HEK293 (cell line): ENCODE data around the gene OR8K1.

Source experiments
- GLI4 ChIP-seq: fragments of 450-650 bp; formaldehyde crosslinking; IDR thresholded peaks from 2 replicates; pipeline ENCODE4 v1.5.1; 2016; ENCODE audit warnings: missing biosample characterization, missing genetic modification characterization
- ZFP37 ChIP-seq: fragments of 450-650 bp; formaldehyde crosslinking; IDR thresholded peaks from 2 replicates; pipeline ENCODE4 v1.5.1; 2016; ENCODE audit warnings: missing biosample characterization, missing genetic modification characterization
- ZNF214 ChIP-seq: fragments of 450-650 bp; formaldehyde crosslinking; IDR thresholded peaks from 2 replicates; pipeline ENCODE4 v1.5.1; 2017; ENCODE audit warnings: missing biosample characterization, mild to moderate bottlenecking, missing genetic modification characterization, borderline replicate concordance
- ZNF239 ChIP-seq: fragments of 450-650 bp; formaldehyde crosslinking; IDR thresholded peaks from 2 replicates; pipeline ENCODE4 v1.5.1; 2016; ENCODE audit warnings: missing biosample characterization, missing genetic modification characterization
- ZNF514 ChIP-seq: fragments of 450-650 bp; formaldehyde crosslinking; IDR thresholded peaks from 2 replicates; pipeline ENCODE4 v1.5.1; 2016; ENCODE audit warnings: missing biosample characterization, missing genetic modification characterization
- ZNF629 ChIP-seq: fragments of 450-650 bp; formaldehyde crosslinking; IDR thresholded peaks from 2 replicates; pipeline ENCODE4 v1.5.1; 2017; ENCODE audit warnings: missing biosample characterization, missing genetic modification characterization
- ZNF837 ChIP-seq: fragments of 450-650 bp; formaldehyde crosslinking; IDR thresholded peaks from 2 replicates; pipeline ENCODE4 v1.5.1; 2016; ENCODE audit warnings: missing biosample characterization, missing genetic modification characterization
- ZXDB ChIP-seq: fragments of 450-650 bp; formaldehyde crosslinking; IDR thresholded peaks from 2 replicates; pipeline ENCODE4 v1.5.1; 2016; ENCODE audit warnings: missing biosample characterization, missing genetic modification characterization
- TF ChIP-seq, protein P1 (sequence below): fragments of 450-650 bp; IDR thresholded peaks from 2 replicates; pipeline ENCODE4 v1.5.1; 2018; ENCODE audit warnings: missing biosample characterization, mild to moderate bottlenecking, missing genetic modification characterization
- TF ChIP-seq, protein P2 (sequence below): fragments of 450-650 bp; formaldehyde crosslinking; IDR thresholded peaks from 2 replicates; pipeline ENCODE4 v1.5.1; 2016; ENCODE audit warnings: missing biosample characterization, missing genetic modification characterization
- TF ChIP-seq, protein P3 (sequence below): fragments of 450-650 bp; formaldehyde crosslinking; IDR thresholded peaks from 2 replicates; pipeline ENCODE4 v1.5.1; 2016; ENCODE audit warnings: missing biosample characterization, missing genetic modification characterization
- TF ChIP-seq, protein P4 (sequence below): fragments of 450-650 bp; formaldehyde crosslinking; IDR thresholded peaks from 2 replicates; pipeline ENCODE4 v1.5.1; 2016; ENCODE audit warnings: missing biosample characterization, missing genetic modification characterization, low read depth

DNA sequence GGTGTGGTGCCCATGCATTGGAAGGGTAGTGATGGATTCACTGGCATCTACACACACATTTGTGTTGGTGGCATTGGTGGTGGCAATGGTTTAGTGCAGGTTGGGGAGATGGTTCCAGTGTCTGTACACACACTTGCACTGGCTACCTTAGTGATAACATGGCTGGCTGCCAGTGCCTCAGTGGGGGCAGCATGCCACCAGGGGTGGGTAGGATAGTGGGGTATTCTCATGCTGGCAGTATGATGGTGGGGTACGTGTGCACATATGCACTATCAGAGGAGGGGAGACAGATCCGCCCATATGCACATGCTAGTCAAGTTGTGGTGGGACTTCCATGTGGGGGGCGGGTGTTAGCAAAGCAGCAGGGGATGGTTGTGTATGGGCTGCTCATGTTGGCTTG, 38.0 kb upstream of the OR8K1 start:
- TF ChIP-seq GLI4 (tag by site-specific recombination) (no peak), ZXDB (tag by site-specific recombination) (no peak), ZNF214 (tag by site-specific recombination) (no peak), ZNF837 (tag by site-specific recombination) (no peak), ZNF239 (tag by site-specific recombination) (no peak), ZFP37 (no peak), ZNF629 (tag by site-specific recombination) (no peak), ZNF514 (tag by site-specific recombination) (no peak)
- TF ChIP-seq, protein P1, sequence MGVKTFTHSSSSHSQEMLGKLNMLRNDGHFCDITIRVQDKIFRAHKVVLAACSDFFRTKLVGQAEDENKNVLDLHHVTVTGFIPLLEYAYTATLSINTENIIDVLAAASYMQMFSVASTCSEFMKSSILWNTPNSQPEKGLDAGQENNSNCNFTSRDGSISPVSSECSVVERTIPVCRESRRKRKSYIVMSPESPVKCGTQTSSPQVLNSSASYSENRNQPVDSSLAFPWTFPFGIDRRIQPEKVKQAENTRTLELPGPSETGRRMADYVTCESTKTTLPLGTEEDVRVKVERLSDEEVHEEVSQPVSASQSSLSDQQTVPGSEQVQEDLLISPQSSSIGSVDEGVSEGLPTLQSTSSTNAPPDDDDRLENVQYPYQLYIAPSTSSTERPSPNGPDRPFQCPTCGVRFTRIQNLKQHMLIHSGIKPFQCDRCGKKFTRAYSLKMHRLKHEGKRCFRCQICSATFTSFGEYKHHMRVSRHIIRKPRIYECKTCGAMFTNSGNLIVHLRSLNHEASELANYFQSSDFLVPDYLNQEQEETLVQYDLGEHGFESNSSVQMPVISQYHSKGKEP (tag by site-specific recombination): no peak
- TF ChIP-seq, protein P2, sequence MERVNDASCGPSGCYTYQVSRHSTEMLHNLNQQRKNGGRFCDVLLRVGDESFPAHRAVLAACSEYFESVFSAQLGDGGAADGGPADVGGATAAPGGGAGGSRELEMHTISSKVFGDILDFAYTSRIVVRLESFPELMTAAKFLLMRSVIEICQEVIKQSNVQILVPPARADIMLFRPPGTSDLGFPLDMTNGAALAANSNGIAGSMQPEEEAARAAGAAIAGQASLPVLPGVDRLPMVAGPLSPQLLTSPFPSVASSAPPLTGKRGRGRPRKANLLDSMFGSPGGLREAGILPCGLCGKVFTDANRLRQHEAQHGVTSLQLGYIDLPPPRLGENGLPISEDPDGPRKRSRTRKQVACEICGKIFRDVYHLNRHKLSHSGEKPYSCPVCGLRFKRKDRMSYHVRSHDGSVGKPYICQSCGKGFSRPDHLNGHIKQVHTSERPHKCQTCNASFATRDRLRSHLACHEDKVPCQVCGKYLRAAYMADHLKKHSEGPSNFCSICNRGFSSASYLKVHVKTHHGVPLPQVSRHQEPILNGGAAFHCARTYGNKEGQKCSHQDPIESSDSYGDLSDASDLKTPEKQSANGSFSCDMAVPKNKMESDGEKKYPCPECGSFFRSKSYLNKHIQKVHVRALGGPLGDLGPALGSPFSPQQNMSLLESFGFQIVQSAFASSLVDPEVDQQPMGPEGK: no peak
- TF ChIP-seq, protein P3, sequence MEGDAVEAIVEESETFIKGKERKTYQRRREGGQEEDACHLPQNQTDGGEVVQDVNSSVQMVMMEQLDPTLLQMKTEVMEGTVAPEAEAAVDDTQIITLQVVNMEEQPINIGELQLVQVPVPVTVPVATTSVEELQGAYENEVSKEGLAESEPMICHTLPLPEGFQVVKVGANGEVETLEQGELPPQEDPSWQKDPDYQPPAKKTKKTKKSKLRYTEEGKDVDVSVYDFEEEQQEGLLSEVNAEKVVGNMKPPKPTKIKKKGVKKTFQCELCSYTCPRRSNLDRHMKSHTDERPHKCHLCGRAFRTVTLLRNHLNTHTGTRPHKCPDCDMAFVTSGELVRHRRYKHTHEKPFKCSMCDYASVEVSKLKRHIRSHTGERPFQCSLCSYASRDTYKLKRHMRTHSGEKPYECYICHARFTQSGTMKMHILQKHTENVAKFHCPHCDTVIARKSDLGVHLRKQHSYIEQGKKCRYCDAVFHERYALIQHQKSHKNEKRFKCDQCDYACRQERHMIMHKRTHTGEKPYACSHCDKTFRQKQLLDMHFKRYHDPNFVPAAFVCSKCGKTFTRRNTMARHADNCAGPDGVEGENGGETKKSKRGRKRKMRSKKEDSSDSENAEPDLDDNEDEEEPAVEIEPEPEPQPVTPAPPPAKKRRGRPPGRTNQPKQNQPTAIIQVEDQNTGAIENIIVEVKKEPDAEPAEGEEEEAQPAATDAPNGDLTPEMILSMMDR (tag by site-specific recombination): no peak
- TF ChIP-seq, protein P4, sequence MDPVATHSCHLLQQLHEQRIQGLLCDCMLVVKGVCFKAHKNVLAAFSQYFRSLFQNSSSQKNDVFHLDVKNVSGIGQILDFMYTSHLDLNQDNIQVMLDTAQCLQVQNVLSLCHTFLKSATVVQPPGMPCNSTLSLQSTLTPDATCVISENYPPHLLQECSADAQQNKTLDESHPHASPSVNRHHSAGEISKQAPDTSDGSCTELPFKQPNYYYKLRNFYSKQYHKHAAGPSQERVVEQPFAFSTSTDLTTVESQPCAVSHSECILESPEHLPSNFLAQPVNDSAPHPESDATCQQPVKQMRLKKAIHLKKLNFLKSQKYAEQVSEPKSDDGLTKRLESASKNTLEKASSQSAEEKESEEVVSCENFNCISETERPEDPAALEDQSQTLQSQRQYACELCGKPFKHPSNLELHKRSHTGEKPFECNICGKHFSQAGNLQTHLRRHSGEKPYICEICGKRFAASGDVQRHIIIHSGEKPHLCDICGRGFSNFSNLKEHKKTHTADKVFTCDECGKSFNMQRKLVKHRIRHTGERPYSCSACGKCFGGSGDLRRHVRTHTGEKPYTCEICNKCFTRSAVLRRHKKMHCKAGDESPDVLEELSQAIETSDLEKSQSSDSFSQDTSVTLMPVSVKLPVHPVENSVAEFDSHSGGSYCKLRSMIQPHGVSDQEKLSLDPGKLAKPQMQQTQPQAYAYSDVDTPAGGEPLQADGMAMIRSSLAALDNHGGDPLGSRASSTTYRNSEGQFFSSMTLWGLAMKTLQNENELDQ: no peak
